GM06990 (cell line): ENCODE measurements around the gene PCMT1.

Experiments used
- DNase-seq: peaks from one replicate; pipeline ENCODE4 v3.0.0-alpha.2; 2011; ENCODE audit not compliant: insufficient read length; ENCODE audit errors: extremely low read depth
- H3K27me3 ChIP-seq: replicated peaks from 2 replicates; pipeline ENCODE4 v1.6.0; 2011; ENCODE audit warnings: low read length; ENCODE audit not compliant: control insufficient read depth, insufficient read depth
- H3K36me3 ChIP-seq: 2 replicates; pipeline ENCODE4 v1.5.1; 2011; ENCODE audit warnings: low read length; ENCODE audit not compliant: control insufficient read depth, insufficient read depth
- H3K4me3 ChIP-seq: replicated peaks from 2 replicates; pipeline ENCODE4 v1.5.1; 2011; ENCODE audit warnings: low read depth, mild to moderate bottlenecking, control low read depth, low read length
- TF ChIP-seq, protein P1 (sequence below): IDR thresholded peaks from 2 replicates; pipeline ENCODE4 v1.5.1; 2011; ENCODE audit warnings: low read length, control low read depth, mild to moderate bottlenecking, inconsistent platforms; ENCODE audit not compliant: insufficient read depth, poor library complexity, severe bottlenecking

The PCMT1 gene

GRCh38 chr6:149860513-149860833 lies 110.9 kb downstream of the PCMT1 start:
- Histone ChIP-seq H3K4me3 (no peak overlapping the region), H3K27me3 (peaks cover 2% of the 10 kb centered on the region; the same call in 1 of the 2 replicates), H3K36me3 (no peaks in the 10 kb centered on the region)
- TF ChIP-seq, protein P1, sequence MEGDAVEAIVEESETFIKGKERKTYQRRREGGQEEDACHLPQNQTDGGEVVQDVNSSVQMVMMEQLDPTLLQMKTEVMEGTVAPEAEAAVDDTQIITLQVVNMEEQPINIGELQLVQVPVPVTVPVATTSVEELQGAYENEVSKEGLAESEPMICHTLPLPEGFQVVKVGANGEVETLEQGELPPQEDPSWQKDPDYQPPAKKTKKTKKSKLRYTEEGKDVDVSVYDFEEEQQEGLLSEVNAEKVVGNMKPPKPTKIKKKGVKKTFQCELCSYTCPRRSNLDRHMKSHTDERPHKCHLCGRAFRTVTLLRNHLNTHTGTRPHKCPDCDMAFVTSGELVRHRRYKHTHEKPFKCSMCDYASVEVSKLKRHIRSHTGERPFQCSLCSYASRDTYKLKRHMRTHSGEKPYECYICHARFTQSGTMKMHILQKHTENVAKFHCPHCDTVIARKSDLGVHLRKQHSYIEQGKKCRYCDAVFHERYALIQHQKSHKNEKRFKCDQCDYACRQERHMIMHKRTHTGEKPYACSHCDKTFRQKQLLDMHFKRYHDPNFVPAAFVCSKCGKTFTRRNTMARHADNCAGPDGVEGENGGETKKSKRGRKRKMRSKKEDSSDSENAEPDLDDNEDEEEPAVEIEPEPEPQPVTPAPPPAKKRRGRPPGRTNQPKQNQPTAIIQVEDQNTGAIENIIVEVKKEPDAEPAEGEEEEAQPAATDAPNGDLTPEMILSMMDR = no peak
- DNase-seq = no peak
